GM12891 (cell line): ENCODE data around the gene ZNF32.

Experiments used
- PAX5 ChIP-seq: IDR thresholded peaks from 2 replicates; pipeline ENCODE4 v1.6.1; 2011; ENCODE audit warnings: low read length, moderate library complexity, mild to moderate bottlenecking; ENCODE audit not compliant: insufficient read depth, severe bottlenecking
- TAF1 ChIP-seq: IDR thresholded peaks from 2 replicates; pipeline ENCODE4 v1.6.1; 2011; ENCODE audit warnings: low read depth, low read length, control low read depth

GRCh38 chr10:43616697-43617370, 31.8 kb downstream of the ZNF32 start:
- TF ChIP-seq TAF1 (no peak), PAX5 (no peak)
